ENCODE results near the gene GJB1. TPM values are rescaled to one million over a fixed set of nuclear protein-coding genes. Genes with fewer than 3 reads are reported as not detected.

GJB1 gene
- total RNA-seq, 4 donors from 2014 or later: 0.19 to 2.4 (median 1.5) TPM

DNA sequence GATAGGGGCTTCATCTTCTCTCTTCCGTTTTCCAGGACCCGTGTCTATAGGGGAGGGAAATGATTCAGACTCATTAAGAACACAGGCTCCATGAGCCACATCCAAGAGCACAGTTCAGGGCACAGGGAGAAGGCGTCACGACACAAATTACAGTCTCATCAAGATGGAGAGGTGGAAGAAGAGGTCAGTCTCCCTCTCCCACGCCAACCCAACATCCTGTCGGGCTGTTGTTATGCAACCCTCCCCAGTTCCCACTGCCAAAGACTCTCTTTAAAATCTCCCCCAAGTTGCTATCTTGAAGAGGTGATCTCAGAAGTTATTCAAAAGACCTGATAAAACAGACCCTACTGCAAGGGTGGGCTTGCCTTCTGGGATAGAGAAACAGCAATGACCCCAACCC, 18.3 kb downstream of the GJB1 start:
- WGBS, 2 donors: 78 to 80% methylated on average over 6 of the region's 6 CpGs
- DNase-seq (ENCODE audit: low spot score in 2 of 2): no peak
- intact Hi-C loops (cut with DNase I; ENCODE audit: low total_unique reads): no loop called here
- no peak for TF ChIP-seq POLR2A (IDR thresholded peaks at IDR 0.05)
- TF ChIP-seq, protein P1, sequence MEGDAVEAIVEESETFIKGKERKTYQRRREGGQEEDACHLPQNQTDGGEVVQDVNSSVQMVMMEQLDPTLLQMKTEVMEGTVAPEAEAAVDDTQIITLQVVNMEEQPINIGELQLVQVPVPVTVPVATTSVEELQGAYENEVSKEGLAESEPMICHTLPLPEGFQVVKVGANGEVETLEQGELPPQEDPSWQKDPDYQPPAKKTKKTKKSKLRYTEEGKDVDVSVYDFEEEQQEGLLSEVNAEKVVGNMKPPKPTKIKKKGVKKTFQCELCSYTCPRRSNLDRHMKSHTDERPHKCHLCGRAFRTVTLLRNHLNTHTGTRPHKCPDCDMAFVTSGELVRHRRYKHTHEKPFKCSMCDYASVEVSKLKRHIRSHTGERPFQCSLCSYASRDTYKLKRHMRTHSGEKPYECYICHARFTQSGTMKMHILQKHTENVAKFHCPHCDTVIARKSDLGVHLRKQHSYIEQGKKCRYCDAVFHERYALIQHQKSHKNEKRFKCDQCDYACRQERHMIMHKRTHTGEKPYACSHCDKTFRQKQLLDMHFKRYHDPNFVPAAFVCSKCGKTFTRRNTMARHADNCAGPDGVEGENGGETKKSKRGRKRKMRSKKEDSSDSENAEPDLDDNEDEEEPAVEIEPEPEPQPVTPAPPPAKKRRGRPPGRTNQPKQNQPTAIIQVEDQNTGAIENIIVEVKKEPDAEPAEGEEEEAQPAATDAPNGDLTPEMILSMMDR (IDR thresholded peaks at IDR 0.05): no peak
- H3K4me3 ChIP-seq (ENCODE audit: low read depth, poor library complexity, severe bottlenecking): no peak overlapping the region

GRCh38 chrX:71244359-71245128, 21.5 kb downstream of the GJB1 start:
- H3K4me3 ChIP-seq (ENCODE audit: low read depth, poor library complexity, severe bottlenecking): no peak overlapping the region
- WGBS, 2 donors: 87 to 92% methylated on average over 8 to 9 of the region's 9 CpGs
- intact Hi-C loops (cut with DNase I; ENCODE audit: low total_unique reads): no loop called here
- DNase-seq (ENCODE audit: low spot score in 2 of 2): no peak
- TF ChIP-seq, protein P1 (IDR thresholded peaks at IDR 0.05): no peak
- TF ChIP-seq POLR2A (IDR thresholded peaks at IDR 0.05): no peak

DNA sequence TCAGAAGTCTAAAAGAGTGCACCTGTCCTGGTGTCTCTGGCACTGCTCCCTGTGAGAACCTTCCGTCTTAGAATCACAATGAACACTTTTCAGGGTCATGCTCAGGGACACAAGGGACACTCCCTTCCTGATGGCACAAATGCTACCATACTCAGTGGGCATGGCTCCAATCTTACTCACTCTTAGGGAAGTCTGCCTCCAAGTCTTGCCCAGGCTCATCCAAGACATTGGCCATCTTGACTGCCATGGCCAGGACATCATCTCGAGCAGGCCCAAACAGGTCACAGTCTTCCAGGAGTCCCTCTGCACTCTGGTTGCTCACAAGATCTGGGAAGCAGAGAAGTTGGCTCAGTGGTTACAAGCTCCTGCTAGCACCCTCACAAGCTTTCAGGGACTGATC, 22.1 kb downstream of the GJB1 start:
- intact Hi-C loops (cut with DNase I; ENCODE audit: low total_unique reads): no loop called here
- WGBS, 2 donors: 31 to 66% methylated on average over 1 to 2 of the region's 2 CpGs
- TF ChIP-seq, protein P1 (IDR thresholded peaks at IDR 0.05): no peak
- TF ChIP-seq POLR2A (IDR thresholded peaks at IDR 0.05): no peak
- DNase-seq (ENCODE audit: low spot score in 2 of 2): no peak
- H3K4me3 ChIP-seq (ENCODE audit: low read depth, poor library complexity, severe bottlenecking): no peak overlapping the region

DNA sequence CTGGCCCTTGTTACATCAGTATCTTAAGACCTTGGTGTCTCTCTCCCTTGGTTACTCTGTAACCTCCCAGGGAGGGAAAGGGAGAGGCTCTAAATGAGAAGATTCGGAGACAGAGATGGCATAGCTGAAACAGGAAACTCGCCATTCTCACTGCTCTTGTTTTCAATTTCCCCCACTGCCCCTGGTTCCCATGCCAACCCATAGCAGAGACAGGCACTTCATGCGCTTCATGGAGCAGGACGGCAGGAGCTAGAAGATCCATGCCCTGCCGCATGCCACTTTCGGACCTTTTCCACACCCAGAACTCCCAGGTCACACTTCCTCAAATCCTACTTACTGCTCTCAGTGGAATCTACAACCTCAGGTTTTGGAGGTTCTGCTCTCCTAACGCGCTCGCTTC, 27.8 kb downstream of the GJB1 start:
- 74 to 82% methylated on average over 9 of the region's 9 CpGs for WGBS, 2 donors
- TF ChIP-seq, protein P1 (IDR thresholded peaks at IDR 0.05): no peak
- no peak for TF ChIP-seq POLR2A (IDR thresholded peaks at IDR 0.05)
- DNase-seq (ENCODE audit: low spot score in 2 of 2): no peak
- H3K4me3 ChIP-seq (ENCODE audit: low read depth, poor library complexity, severe bottlenecking): no peak overlapping the region
- intact Hi-C loops (cut with DNase I; ENCODE audit: low total_unique reads): no loop called here

GRCh38 chrX:71251466-71251973, 28.5 kb downstream of the GJB1 start:
- intact Hi-C loops (cut with DNase I; ENCODE audit: low total_unique reads): no loop called here
- TF ChIP-seq, protein P1 (IDR thresholded peaks at IDR 0.05): no peak
- DNase-seq (ENCODE audit: low spot score in 2 of 2): no peak
- no peak overlapping the region for H3K4me3 ChIP-seq (ENCODE audit: low read depth, poor library complexity, severe bottlenecking)
- 56 to 64% methylated on average over 8 of the region's 8 CpGs for WGBS, 2 donors

Measured in lower leg skin (tissue), 4 donors.